HL-60 (cell line): ENCODE measurements around the gene COBLL1.

Source experiments
- CTCF ChIP-seq: IDR thresholded peaks from one replicate; pipeline ENCODE4 v1.5.1; 2011; ENCODE audit warnings: low read length, control low read depth, inconsistent platforms; ENCODE audit not compliant: insufficient read depth
- GABPA ChIP-seq: IDR thresholded peaks from 2 replicates; pipeline ENCODE4 v1.6.1; 2012; ENCODE audit warnings: low read depth
- REST ChIP-seq: IDR thresholded peaks from 2 replicates; pipeline ENCODE4 v1.6.1; 2012; ENCODE audit warnings: low read depth; ENCODE audit not compliant: insufficient replicate concordance

- TF ChIP-seq CTCF: no peak
- TF ChIP-seq REST: no peak
- TF ChIP-seq GABPA: no peak
These were observed 198.6 kb downstream of the COBLL1 start for GRCh38 chr2:164642946-164643555.
